HG03565 (cell line): ENCODE data around the gene USP25.

ENCODE experiments used
- ATAC-seq: cut with Tn5 transposase; IDR thresholded peaks from one replicate; pipeline ENCODE4 v1.9.1; 2021; ENCODE audit warnings: mild to moderate bottlenecking, moderate library complexity; ENCODE audit not compliant: unreplicated experiment

The USP25 gene

GRCh38 chr21:15797577-15798363 lies 68.0 kb downstream of the USP25 start:
- ATAC-seq = no peak

GRCh38 chr21:15801352-15801863 lies 71.6 kb downstream of the USP25 start:
- ATAC-seq = no peak

- ATAC-seq = no peak
Measured at GRCh38 chr21:15804247-15805005, 74.6 kb downstream of the USP25 start.

GRCh38 chr21:15809065-15809464 lies 79.3 kb downstream of the USP25 start:
- no peak for ATAC-seq

- no peak for ATAC-seq
Measured at GRCh38 chr21:15809818-15810217, 80.0 kb downstream of the USP25 start.

- ATAC-seq = no peak
Measured at GRCh38 chr21:15815285-15815684, 85.5 kb downstream of the USP25 start.

GRCh38 chr21:15820327-15820726 lies 90.5 kb downstream of the USP25 start:
- no peak for ATAC-seq

GRCh38 chr21:15820852-15821379 lies 91.1 kb downstream of the USP25 start:
- no peak for ATAC-seq

GRCh38 chr21:15823486-15824150 lies 93.8 kb downstream of the USP25 start:
- ATAC-seq = no peak

GRCh38 chr21:15825700-15826099 lies 95.9 kb downstream of the USP25 start:
- no peak for ATAC-seq

GRCh38 chr21:15826147-15826780 lies 96.5 kb downstream of the USP25 start:
- no peak for ATAC-seq

GRCh38 chr21:15826908-15827601 lies 97.3 kb downstream of the USP25 start:
- no peak for ATAC-seq

- ATAC-seq = no peak
Measured at GRCh38 chr21:15831497-15831896, 101.7 kb downstream of the USP25 start.

- no peak for ATAC-seq
Measured at GRCh38 chr21:15837645-15838044, 107.9 kb downstream of the USP25 start.

- ATAC-seq = no peak
Measured at GRCh38 chr21:15839026-15839425, 109.2 kb downstream of the USP25 start.

GRCh38 chr21:15839601-15840000 lies 109.8 kb downstream of the USP25 start:
- no peak for ATAC-seq

GRCh38 chr21:15840406-15840805 lies 110.6 kb downstream of the USP25 start:
- no peak for ATAC-seq

- ATAC-seq = no peak
Measured at GRCh38 chr21:15841856-15842564, 112.2 kb downstream of the USP25 start.

GRCh38 chr21:15842565-15842880 lies 112.7 kb downstream of the USP25 start:
- ATAC-seq = no peak

GRCh38 chr21:15843766-15844165 lies 114.0 kb downstream of the USP25 start:
- no peak for ATAC-seq
